Measurements from ENCODE around the gene KCND2.
"Not testable (repeated sequence)": the region's sequence is repeated elsewhere in the genome, so short reads cannot be mapped to it uniquely, and the experiment has no call there.

Gene KCND2

DNA sequence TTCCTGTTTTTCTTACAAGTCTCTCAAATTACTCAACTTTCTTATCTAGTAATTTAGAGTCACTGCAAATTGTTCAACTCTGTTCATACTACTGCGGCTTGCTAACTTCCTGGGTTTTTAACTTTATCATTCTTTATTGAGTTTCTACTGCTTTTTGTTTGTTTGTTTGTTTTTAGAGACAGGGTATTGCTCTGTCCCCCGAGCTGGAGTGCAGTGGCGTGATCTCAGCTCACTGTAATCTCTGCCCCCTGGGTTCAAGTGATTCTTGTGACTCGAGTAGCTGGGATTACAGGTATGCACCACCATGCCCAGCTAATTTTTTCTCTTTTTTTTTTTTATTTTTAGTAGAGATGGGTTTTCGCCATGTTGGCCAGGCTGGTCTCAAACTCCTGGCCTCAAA lies 402.1 kb downstream of the KCND2 start:
- no peak for DNase-seq (ENCODE audit: insufficient read length, low spot score)
- FAIRE-seq = no peak

DNA sequence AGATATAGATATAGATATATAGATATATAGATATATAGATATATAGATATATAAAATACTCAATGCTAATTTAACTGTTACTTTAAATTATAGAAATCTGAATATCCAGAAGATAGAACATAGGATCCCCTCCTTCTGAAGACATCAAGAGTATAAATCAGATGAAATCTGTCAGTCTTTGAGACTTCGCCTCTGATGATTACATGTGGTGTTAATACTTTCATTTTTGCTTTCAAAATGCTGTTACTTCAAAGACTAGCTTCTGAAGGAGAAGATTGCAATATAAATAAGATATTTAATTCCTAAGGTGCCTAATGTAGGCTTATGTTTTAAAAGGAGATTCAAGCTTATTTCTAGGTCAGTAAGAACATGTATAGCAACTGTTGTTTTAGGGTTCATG lies 404.6 kb downstream of the KCND2 start:
- DNase-seq (ENCODE audit: insufficient read length, low spot score) (no peak), FAIRE-seq (no peak)

DNA sequence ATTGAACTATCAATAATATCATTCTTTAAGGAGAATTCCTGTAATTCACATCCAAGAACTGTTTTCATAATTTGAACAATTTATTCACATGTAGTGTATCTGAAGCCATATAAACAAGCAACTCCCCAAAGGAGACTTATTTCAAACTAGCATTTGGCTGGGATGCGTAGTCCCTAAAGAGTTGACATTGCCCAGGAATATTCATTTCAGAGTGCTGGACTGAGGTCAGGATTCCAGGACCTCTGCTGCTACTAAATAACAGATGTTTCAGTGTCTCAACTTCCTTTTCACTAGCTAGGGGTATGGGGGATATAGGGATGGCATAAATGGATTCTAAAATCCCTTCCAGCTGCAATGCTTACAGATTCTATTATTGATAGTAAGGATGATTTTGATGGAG lies 408.0 kb downstream of the KCND2 start:
- FAIRE-seq (no peak), DNase-seq (ENCODE audit: insufficient read length, low spot score) (no peak)

DNA sequence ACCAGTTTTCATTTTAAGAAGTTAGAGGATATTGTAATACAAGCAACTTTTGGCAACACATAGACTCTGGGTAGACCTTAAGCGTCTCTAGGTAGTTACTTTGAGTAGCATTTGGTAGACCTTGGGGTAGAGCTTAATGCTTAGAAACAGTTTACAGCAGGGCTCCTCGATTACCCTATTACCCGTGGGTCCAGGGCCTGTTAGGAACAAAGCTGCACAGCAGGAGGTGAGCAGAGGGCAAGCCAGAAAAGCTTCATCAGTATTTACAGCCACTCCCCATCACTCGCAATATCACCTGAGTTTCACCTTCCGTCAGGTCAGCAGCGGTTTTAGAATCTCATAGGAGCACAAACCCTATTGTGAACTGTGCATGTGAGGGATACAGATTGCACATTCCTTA lies 411.5 kb downstream of the KCND2 start:
- FAIRE-seq = no peak
- DNase-seq (ENCODE audit: insufficient read length, low spot score) = no peak

DNA sequence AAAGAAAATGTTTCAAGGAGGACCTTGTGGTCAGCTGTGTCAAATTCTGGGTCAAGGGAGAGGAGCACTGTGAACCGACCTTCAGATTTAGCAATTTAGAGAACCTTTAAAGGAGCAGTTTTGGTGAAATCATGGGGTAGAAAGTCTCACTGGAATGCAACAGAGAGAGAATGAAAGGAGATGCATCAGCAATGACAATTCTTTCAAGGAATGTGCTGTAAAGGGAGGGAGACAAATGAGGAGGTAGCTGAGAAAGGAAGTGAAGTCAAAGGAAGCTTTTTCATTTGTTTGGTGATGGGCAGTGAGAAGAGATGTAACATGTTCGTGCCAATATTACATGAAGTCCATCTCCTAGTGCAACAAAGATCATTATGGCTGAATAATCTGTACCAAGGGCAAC lies 418.9 kb downstream of the KCND2 start:
- FAIRE-seq (no peak), DNase-seq (ENCODE audit: insufficient read length, low spot score) (no peak)

DNA sequence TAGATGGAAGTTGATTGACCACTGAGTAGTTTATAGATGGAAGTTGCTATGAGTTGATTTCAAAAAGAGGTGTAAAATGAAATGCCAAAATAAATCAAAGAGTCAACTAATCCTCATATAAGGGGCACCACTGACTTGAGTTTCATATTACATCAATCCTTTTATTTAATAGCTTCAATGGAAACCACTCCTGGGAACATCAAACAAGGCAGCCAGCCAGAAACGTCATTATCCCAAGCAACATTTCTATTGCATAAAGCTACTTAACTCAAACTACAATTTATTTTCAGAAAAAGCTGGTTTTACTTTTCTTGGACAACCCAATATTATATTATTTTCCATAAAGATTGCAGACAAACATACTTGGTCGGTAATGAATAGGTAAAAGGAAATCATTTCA lies 422.9 kb downstream of the KCND2 start:
- FAIRE-seq = no peak

DNA sequence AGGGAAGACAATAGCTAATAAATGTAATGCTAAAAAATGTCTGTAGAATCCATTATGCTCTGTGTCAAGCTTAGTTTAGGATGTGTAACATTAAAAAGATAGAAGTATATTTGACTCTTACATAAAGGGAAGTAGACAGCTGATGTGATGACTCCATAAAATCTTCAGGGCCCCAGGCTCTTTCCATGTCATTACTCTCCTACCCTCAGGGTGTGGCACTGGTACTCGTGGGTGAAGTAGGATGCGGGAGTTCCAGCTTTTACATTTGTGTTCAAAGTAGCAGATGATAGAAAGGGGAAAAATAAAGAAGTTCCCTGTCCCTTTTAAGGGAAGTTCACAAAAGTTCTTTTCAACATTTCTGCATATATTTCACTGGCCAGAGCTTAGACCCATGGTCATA lies 427.8 kb downstream of the KCND2 start:
- no peak for DNase-seq (ENCODE audit: insufficient read length, low spot score)
- FAIRE-seq = no peak

More for the DNA sequence above, 422.9 kb downstream of the KCND2 start:
- DNase-seq (ENCODE audit: insufficient read length, low spot score) = no peak

DNA sequence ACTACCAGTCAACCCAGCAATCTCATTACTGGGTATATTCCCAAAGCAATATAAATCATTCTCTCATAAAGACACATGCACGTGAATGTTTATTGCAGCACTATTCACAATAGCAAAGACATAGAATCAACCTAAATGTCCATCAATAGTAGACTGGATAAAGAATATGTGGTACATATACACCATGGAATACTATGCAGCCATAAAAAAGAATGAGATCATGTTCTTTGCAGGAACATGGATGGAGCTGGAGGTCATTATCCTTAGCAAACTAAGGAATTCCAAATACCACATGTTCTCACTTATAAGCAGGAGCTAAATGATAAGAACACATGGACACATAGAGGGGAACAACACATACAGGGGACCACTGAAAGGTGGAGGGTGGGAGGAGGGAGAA lies 429.4 kb downstream of the KCND2 start:
- DNase-seq (ENCODE audit: insufficient read length, low spot score); FAIRE-seq: not testable (repeated sequence)

DNA sequence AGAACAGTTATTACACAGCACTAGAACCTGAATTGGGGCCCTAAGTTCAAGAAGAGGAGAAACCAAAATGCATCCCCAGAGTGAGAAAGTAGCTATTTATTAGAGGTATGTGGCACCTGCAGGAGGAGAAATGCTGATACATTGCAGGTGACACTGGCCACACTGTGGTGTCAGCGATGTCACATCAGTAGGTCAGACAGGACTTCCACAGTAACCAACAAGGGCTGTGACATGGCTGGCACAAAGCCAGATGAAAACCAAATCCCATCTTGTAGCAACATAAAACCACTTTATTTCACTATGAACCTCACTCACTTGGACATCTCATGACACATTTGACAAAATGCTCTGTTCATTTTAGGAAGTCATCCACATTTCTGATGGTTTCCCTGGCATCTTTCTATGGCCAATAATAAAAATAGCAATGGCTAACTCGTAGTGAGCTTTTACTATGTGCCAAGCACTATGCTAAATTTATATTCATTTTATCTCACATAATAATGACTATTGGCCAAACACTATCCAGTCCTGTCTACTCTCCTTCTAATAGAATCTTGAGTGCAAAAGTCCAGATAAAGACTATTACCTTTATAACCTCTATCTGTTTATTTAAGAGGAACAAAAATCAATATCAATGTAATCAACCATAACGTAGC lies 430.7 kb downstream of the KCND2 start:
- FAIRE-seq = no peak
- DNase-seq (ENCODE audit: insufficient read length, low spot score) = no peak

DNA sequence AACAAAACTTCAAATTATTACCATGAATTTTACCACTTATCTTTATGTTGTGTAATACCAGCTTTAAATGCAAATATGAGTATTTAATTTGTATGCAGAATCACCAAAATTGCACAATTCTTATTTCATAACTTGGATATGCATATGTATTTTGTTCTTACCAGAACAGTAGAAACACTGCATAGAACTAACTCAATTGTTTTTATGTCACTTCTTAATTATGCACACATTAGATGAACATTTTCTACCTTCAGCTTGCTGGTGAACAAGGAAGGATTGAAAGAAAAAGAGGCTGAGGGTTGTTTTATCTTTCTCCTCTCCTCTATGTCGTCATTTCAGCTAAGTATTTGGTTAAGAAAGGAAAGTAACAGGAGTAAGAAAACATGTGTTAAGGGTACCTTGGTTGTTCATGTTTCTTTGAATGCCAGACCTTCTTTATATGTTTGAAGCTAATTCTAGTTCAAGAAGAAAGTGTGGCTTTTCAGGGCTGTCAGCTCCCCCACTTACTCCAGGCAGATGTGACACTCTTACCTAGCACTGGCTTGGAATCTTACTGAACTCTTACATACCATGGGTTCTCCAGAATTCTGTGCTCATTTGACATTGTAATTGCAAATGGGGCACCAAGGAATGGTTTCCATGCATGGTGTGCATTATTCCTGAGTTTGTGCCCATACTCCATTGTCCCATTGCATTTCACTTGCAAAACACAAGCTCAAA lies 436.4 kb downstream of the KCND2 start:
- FAIRE-seq = no peak
- DNase-seq (ENCODE audit: insufficient read length, low spot score) = no peak

DNA sequence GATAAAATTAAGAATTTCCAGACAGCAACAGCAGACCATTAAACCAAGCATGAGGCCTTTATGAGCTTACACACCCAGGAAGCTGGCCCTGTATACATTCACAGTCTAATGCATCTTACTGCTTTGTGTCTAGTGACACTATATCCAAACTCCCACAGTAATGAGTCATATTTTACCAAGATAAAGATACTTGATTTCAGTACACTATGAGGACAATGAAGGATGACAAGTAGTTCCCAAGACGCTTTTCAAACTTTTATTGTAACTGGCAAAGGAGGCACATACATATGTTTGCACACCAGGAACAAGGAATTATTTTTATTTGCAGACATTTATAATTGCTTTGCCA lies 437.0 kb downstream of the KCND2 start:
- FAIRE-seq = no peak
- no peak for DNase-seq (ENCODE audit: insufficient read length, low spot score)

DNA sequence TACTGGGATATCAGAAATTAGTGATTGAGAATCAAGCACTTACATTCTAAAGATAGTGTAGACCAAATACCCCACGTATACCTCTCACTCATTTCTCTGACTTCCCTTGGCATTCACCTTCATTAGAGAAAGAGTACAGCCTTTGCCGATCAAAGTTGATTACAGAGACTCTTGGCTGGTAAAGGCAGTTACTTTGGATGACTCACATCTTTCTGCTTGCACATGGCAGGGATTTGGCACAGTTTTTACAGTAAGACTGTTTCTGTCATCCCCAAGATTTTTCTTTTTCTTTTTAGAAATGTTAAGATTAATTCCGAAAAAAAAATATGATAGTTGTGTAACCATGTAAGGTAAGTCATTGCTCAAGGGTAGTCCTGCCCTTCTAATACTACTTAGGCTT lies 442.0 kb downstream of the KCND2 start:
- FAIRE-seq (no peak), DNase-seq (ENCODE audit: insufficient read length, low spot score) (no peak)

DNA sequence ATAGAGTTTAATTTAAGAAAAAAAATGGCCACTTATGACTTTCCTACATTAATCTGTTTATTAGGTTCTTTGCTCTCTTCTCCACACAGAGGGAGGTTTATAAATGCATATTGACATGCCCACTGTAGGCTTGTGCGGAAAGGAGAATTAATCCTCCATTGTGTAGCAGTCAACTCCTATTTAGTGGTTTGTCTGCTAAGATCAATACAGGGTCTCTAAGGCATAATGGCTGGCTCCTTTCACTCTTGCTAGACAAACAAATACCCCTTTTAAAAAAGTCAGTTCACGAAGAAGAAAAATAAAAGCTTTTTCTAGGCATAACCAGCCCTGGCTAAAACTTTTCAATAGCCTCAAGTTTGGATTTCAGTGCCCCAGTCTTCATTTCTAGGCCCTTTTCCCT lies 443.3 kb downstream of the KCND2 start:
- DNase-seq (ENCODE audit: insufficient read length, low spot score) (no peak), FAIRE-seq (no peak)

DNA sequence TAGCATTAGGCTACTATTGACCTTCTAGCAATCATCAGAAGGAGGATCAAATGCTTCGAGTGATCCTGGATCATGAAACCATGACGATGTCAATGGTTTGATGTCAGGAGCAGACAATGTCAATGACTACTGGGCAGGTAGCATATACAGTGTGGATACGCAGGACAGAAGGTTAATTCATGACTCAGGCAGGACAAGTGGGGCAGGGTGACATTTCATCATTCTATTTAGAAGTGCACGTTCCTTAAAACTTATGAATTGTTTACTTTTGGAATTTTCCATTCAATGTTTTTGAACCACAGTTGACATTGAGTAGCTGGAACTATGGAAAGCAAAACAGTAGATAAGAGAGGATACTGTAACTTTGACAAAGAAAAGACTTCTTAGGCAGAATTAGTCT lies 444.2 kb downstream of the KCND2 start:
- FAIRE-seq (no peak), DNase-seq (ENCODE audit: insufficient read length, low spot score) (no peak)

DNA sequence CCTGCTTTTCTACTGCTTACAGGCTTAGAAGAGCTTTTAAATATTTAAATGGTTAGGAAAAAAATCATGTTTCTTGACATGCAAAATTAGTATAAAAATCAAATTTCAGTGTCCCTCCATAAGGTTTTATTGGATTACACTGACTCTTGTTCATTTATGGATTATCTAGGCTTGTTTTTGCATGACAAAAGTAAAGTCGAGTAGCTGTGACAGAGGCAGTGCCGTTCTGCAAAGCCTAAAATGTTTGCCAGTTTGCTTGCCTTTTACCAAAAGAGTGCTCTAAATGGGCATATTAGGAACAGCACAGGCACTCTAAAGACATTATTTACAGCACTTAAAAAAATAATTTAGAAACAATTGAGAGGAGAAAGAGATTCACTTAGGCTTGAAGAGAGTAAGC lies 445.4 kb downstream of the KCND2 start:
- no peak for FAIRE-seq
- DNase-seq (ENCODE audit: insufficient read length, low spot score) = no peak

DNA sequence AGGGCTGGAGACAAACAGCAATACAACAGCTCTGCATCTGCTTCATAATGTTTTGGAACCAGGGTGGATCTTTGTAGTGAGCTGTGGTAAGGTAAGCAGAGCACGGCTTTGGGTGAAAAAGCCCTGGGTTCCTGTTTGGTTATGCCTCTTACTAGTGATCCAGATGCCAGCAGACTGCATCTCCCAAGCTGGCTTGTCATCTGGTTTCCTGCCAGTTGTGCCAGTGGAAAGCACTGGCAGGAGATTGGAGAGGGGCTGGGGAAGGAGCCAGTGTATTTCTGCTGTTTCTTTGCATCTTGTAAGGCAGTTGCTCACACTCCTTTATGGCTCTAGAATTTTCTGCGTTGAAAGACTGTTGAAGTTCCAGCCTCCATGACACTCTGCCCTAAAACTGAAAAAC lies 447.3 kb downstream of the KCND2 start:
- DNase-seq (ENCODE audit: insufficient read length, low spot score) = no peak
- no peak for FAIRE-seq

DNA sequence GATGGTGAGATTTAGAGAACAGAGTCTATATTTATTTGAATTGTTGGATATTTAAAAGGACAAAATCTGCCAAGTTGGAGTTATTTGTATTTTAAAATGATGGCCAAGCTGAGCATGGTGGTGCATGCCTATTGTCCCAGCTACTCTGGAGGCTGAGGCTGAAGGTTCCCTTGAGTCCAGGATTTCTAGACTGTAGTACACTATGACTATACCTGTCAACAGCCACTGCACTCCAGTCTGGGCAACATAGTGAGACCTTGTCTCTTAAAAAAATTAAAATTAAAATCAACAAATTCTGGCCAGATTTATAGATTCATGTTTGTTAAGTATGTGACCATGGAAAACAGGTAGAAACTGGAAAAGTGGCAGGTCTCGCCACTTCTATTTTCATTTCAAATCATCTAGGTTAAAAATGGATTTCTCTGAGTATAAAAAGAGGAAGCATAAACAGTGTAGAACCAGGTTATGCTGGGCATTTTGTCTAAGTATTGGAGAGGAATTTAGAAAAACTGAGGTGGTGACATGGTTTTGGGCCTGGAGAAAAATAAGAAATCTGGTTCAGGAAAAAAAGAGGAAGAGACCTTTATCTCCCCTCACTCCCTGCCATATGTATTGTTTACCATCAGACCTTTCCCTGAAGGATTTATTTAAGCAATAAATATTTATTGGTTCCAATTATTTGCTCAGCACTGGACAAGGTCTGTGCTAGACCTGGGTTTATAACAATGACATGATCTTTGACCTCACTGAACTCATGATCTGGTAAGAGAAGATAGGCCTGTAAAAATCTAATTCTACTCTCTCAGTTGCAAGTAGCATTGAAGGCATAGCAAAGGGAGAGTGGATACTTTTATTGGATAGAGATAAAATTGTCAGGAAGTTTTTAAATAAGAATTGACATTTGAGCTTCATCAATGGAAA lies 450.8 kb downstream of the KCND2 start:
- FAIRE-seq = no peak
- DNase-seq (ENCODE audit: insufficient read length, low spot score) = no peak

DNA sequence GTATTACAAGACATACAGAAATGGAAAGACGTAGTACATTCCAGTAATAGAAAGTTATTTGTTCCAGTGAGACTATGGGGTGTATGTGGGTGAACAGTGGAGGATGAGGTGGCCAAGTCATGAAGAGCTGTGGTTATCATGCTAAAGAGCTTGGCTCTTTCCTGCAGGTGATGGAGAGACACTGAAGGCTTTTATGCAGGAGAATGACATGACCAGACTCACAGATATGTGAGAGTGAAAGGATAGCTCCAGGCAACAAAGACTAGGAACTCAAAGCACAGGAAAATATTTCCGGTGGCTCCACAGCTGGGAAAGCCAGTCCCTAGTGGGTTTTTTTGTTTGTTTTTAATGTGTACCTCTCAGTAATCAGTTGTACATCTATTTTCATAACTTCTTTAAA lies 451.5 kb downstream of the KCND2 start:
- DNase-seq (ENCODE audit: insufficient read length, low spot score) (no peak), FAIRE-seq (no peak)

DNA sequence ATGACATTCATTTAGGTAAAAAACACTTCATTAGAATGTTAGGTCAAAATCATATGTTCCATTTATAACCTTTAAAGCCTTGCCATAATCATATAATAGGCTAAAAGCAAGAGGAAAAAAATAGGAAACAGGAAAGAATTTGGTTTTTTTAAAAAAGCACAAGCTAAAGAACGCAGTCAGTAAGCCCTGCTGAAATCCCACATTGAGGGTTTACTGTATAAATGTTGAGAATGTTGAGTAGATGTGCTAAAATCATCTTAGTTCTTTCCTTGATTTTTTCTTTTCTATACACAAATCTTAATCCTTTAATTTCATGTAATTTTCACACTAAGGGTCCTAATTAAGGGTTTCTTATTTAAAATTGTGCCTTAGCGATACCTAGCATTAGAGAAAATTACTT lies 452.0 kb downstream of the KCND2 start:
- FAIRE-seq = no peak

DNA sequence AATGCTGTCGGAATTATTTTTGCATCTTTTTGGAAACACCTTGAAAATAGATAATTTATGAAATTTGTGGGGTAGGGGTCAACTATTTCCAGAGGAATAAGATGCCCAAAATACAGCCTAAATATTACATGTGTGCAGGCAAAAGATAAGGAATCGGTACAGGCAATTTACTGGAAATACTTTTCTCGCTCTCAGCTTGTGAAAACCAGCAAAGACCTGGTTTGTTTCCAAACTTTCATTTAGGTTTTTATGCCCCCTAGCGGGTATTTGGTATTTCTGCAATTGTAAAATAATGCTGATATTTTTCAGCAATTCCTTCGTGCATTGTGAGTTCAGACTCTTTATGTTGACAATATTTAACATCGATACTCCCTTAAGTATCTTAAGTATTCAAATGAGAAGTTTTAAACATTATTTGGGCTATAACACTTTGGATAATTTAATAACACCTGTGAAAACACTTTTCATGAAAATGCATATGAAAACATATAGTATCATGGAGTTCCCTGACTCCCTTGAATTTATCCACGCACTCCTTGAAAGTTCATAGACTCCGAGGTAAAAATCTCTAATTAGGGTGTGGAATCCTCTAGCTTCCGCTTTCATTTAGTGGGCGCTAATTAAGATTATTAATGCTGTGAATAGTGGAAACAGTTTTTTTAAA lies 452.5 kb downstream of the KCND2 start:
- FAIRE-seq = no peak
- DNase-seq (ENCODE audit: insufficient read length, low spot score) = peak; percentile 9

More for the DNA sequence above, 452.0 kb downstream of the KCND2 start:
- no peak for DNase-seq (ENCODE audit: insufficient read length, low spot score)

DNA sequence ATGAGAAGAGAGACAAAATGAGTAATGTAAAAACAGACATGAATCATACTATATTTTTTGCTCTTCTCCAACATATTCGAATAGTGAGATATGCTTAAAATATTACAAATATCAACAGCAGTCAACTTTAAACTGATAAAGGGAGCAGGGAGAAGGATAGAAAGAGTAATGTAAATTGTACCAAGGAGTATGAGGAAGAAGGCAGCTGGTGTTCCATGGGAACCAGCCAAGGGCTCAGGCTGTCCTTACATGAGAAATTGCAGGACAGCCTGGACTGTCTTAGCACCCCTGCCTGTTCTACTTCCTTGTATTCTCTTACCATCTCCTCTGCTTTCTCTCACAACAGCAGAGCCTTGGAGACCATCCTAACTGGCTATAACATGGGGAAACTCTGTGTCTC lies 456.3 kb downstream of the KCND2 start:
- no peak for DNase-seq (ENCODE audit: insufficient read length, low spot score)
- no peak for FAIRE-seq

All from HTR-8/SVneo (cell line).